Esophagus squamous epithelium (tissue), 4 donors: Measurements from ENCODE around the gene ARHGAP44.

ENCODE experiments used
- POLR2A ChIP-seq, 4 donors: fragments of 450-650 bp; IDR thresholded peaks; one replicate each; pipeline ENCODE4 v1.6.1; 2017; ENCODE audit warnings: antibody characterized with exemption in 4 of 4, mild to moderate bottlenecking in 4 of 4, moderate library complexity in 3 of 4
- TF ChIP-seq, protein P1 (sequence below), 6 experiments: fragments of 450-650 bp in 4 of 6; fragments of 200-600 bp in 2 of 6; sonication (generic) in 2 of 6; IDR thresholded peaks; one replicate each; pipeline ENCODE4 v1.5.1; 2016 to 2019; ENCODE audit warnings: antibody characterized with exemption in 6 of 6, mild to moderate bottlenecking in 4 of 6, moderate library complexity in 4 of 6

GRCh38 chr17:13002761-13003453 lies 213.6 kb downstream of the ARHGAP44 start:
- no peak for TF ChIP-seq POLR2A (IDR thresholded peaks at IDR 0.05)
- TF ChIP-seq, protein P1, sequence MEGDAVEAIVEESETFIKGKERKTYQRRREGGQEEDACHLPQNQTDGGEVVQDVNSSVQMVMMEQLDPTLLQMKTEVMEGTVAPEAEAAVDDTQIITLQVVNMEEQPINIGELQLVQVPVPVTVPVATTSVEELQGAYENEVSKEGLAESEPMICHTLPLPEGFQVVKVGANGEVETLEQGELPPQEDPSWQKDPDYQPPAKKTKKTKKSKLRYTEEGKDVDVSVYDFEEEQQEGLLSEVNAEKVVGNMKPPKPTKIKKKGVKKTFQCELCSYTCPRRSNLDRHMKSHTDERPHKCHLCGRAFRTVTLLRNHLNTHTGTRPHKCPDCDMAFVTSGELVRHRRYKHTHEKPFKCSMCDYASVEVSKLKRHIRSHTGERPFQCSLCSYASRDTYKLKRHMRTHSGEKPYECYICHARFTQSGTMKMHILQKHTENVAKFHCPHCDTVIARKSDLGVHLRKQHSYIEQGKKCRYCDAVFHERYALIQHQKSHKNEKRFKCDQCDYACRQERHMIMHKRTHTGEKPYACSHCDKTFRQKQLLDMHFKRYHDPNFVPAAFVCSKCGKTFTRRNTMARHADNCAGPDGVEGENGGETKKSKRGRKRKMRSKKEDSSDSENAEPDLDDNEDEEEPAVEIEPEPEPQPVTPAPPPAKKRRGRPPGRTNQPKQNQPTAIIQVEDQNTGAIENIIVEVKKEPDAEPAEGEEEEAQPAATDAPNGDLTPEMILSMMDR (IDR thresholded peaks at IDR 0.05) = peak; percentile 66 to 86 (median 75)
